ENCODE results near the gene TCERG1L. TPM values are rescaled to one million over a fixed set of nuclear protein-coding genes. Genes with fewer than 3 reads are reported as not detected.

TCERG1L gene
- total and polyA plus RNA-seq, 9 of the 15 experiments (the other 6 are each of a cell fraction or from before 2014, with no cell fraction given) = not detected

- in situ Hi-C loops (cut with MboI) (no loop called here), intact Hi-C loops (cut with micrococcal nuclease) (no loop called here)
- H3K4me1 ChIP-seq (replicated peaks in 1 of 2; ENCODE audit: control insufficient read depth in 2 of 2, insufficient read depth in 2 of 2, low read length in 2 of 2) = no peaks in the 10 kb centered on the region
- no peaks in the 10 kb centered on the region for H3K36me3 ChIP-seq (ENCODE audit: control insufficient read depth, insufficient read depth, low read length)
- BruUV-seq (replicated peaks) = no TSS peak
- H3K9ac ChIP-seq (ENCODE audit: insufficient read depth in 1 of 2, low read depth in 2 of 2, low read length in 2 of 2) = no peak overlapping the region
- H4K20me1 ChIP-seq (replicated peaks; ENCODE audit: control insufficient read depth, insufficient read depth, low read length) = no peaks in the 10 kb centered on the region
- H3K79me2 ChIP-seq (ENCODE audit: control insufficient read depth, insufficient read depth, low read length) = no peaks in the 10 kb centered on the region
- peaks cover 0 to 7% of the 10 kb centered on the region in 2 experiments; a peak in 1 of 5 replicates for H3K27me3 ChIP-seq (ENCODE audit: control insufficient read depth in 2 of 2, insufficient read depth in 2 of 2, low read length in 2 of 2)
- no peak for TF ChIP-seq TRIM28 (IDR thresholded peaks at IDR 0.05)
- no peak for TF ChIP-seq CBX2 (IDR thresholded peaks at IDR 0.05; ENCODE audit: insufficient read depth, low read length, poor library complexity, severe bottlenecking)
- TF ChIP-seq ARNT (IDR thresholded peaks at IDR 0.05) = no peak
- no peak for DNase-seq (ENCODE audit: extremely low read depth in 1 of 4, low spot score in 3 of 4)
- no peak overlapping the region for H3K4me2 ChIP-seq (ENCODE audit: insufficient read depth, low read length)
- H3K9me1 ChIP-seq (ENCODE audit: control insufficient read depth, insufficient read depth, low read length) = no peaks in the 10 kb centered on the region
- no peak for ATAC-seq
- no peak for FAIRE-seq
- CTCF ChIA-PET (ENCODE audit: low intra/inter-chr PET ratio) = no interaction called here
- no peak overlapping the region for H3K27ac ChIP-seq (ENCODE audit: extremely low read depth, low read depth, low read length)
- POLR2A ChIA-PET = no interaction called here
- H2AFZ ChIP-seq (ENCODE audit: low read depth, low read length) = no peak overlapping the region
- 3% methylated on average over 6 of the region's 7 CpGs for WGBS (ENCODE audit: insufficient coverage, low coverage, missing lambda C conversion rate)
- H3K4me3 ChIP-seq = no peak overlapping the region
- no peaks in the 10 kb centered on the region for H3K9me3 ChIP-seq (replicated peaks; ENCODE audit: control insufficient read depth, insufficient read depth, low read depth, low read length)
Measured at GRCh38 chr10:131169146-131169545, 142.4 kb downstream of the TCERG1L start.

GRCh38 chr10:131168238-131168875, 143.2 kb downstream of the TCERG1L start:
- H4K20me1 ChIP-seq (replicated peaks; ENCODE audit: control insufficient read depth, insufficient read depth, low read length) = no peaks in the 10 kb centered on the region
- H3K9me3 ChIP-seq (replicated peaks; ENCODE audit: control insufficient read depth, insufficient read depth, low read depth, low read length) = no peaks in the 10 kb centered on the region
- CTCF ChIA-PET (ENCODE audit: low intra/inter-chr PET ratio) = no interaction called here
- DNase-seq (ENCODE audit: extremely low read depth in 1 of 4, low spot score in 3 of 4) (no peak), ATAC-seq (no peak), FAIRE-seq (no peak)
- no peak overlapping the region for H3K27ac ChIP-seq (ENCODE audit: extremely low read depth, low read depth, low read length)
- intact Hi-C loops (cut with micrococcal nuclease) = no loop called here
- H3K79me2 ChIP-seq (ENCODE audit: control insufficient read depth, insufficient read depth, low read length) = no peaks in the 10 kb centered on the region
- no peak overlapping the region for H3K4me2 ChIP-seq (ENCODE audit: insufficient read depth, low read length)
- POLR2A ChIA-PET = no interaction called here
- WGBS (ENCODE audit: insufficient coverage, low coverage, missing lambda C conversion rate) = 2% methylated on average over 9 of the region's 17 CpGs
- no peak overlapping the region for H2AFZ ChIP-seq (ENCODE audit: low read depth, low read length)
- in situ Hi-C loops (cut with MboI) = no loop called here
- H3K27me3 ChIP-seq (ENCODE audit: control insufficient read depth in 2 of 2, insufficient read depth in 2 of 2, low read length in 2 of 2) = peaks cover 0 to 7% of the 10 kb centered on the region in 2 experiments; a peak in 1 of 5 replicates
- H3K9ac ChIP-seq (ENCODE audit: insufficient read depth in 1 of 2, low read depth in 2 of 2, low read length in 2 of 2) = no peak overlapping the region
- no TSS peak for BruUV-seq (replicated peaks)
- no peak overlapping the region for H3K4me3 ChIP-seq
- H3K4me1 ChIP-seq (replicated peaks in 1 of 2; ENCODE audit: control insufficient read depth in 2 of 2, insufficient read depth in 2 of 2, low read length in 2 of 2) = no peaks in the 10 kb centered on the region
- H3K9me1 ChIP-seq (ENCODE audit: control insufficient read depth, insufficient read depth, low read length) = no peaks in the 10 kb centered on the region
- H3K36me3 ChIP-seq (ENCODE audit: control insufficient read depth, insufficient read depth, low read length) = no peaks in the 10 kb centered on the region
- TF ChIP-seq DMBX1 (CRISPR knock-in tag; IDR thresholded peaks at IDR 0.05; ENCODE audit: borderline replicate concordance) (no peak), POLR2AphosphoS2 (IDR thresholded peaks at IDR 0.05; ENCODE audit: low read length) (no peak), ZNF395 (CRISPR knock-in tag; IDR thresholded peaks at IDR 0.05) (no peak), MYNN (IDR thresholded peaks at IDR 0.05) (no peak), MYNN (CRISPR knock-in tag; IDR thresholded peaks at IDR 0.05) (no peak), CHCHD3 (CRISPR knock-in tag; IDR thresholded peaks at IDR 0.05) (no peak), COPS2 (conservative IDR thresholded peaks at IDR 0.05) (no peak), RAD51 (IDR thresholded peaks at IDR 0.05; ENCODE audit: borderline replicate concordance, low read depth) (no peak), BRCA1 (IDR thresholded peaks at IDR 0.05) (no peak), BRCA1 (CRISPR knock-in tag; IDR thresholded peaks at IDR 0.05) (no peak), E2F6 (IDR thresholded peaks at IDR 0.05; ENCODE audit: borderline replicate concordance in 1 of 2, extremely low read depth in 1 of 2, insufficient read depth in 1 of 2, insufficient read length in 1 of 2, low read depth in 1 of 2, low read length in 1 of 2, poor library complexity in 1 of 2, severe bottlenecking in 1 of 2) (no peak), ZNF77 (CRISPR knock-in tag; IDR thresholded peaks at IDR 0.05) (no peak)
